NCI-H510A treated with DMSO at 0.1 percent for 48 hours (cell line): Measurements from ENCODE around the gene MSMB.
A peak's percentile ranks its signal among the peaks of the same experiment; 100 is the strongest.
"Not testable (repeated sequence)": the region's sequence is repeated elsewhere in the genome, so short reads cannot be mapped to it uniquely, and the experiment has no call there.

Experiments
- DNase-seq: peaks from one replicate; lab custom pipeline; 2025; lab: John Stamatoyannopoulos, UW

Gene MSMB

DNA sequence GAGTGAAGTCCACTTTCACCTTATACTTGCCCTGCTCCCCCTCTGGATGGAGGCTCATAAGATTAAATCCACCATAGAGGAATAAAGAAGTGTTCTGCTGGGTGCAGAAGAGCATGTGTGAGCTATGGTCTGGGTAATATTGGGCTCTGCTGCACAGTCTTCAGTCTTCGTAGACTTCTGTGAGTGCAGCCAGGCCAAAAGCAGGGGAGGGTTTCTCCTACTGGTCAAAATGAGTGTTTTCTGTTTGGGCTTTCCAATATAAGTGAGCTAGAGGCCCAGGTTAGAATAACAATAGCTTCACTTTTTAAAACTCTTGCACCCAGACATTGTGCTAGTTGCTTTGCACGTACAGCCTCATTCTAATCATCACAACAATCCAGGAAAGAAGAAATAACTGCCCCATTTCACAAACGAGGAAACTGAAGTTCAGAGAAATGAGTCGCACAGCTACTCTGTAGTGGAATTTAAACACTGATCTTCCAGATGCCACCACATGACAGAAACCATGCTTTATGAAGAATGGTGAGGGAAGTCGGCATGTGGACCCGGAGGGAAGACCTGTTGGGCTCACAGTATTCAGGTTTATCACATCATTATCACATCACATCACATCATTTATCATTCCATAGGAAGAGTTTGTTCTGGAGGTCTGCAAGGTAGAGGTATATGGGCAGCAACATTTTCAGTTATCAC is 23.8 kb upstream of the MSMB start:
- DNase-seq = no peak

- DNase-seq = no peak
Observed at GRCh38 chr10:46068905-46069304, 22.8 kb upstream of the MSMB start.

DNA sequence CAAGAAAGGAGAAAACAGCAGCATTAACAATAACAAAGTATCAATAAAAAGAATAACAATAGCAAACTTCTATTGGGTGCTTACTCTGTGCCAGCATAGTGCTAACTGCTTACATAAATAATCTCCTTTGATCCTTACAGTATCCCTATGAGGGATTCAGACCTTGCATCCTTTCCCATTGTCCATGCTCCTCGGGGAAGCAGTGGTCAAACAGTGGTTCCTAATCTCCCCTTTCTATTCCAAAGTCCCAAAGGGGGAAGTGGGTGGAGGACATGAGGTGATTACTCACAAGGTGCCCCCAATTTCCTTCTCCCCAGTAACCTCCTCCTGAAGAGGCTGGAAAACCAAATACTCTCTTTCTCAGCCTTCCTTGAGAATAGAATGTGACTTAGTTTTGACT is 22.0 kb upstream of the MSMB start:
- no peak for DNase-seq

- DNase-seq = no peak
Observed at GRCh38 chr10:46064269-46064817, 18.3 kb upstream of the MSMB start.

DNA sequence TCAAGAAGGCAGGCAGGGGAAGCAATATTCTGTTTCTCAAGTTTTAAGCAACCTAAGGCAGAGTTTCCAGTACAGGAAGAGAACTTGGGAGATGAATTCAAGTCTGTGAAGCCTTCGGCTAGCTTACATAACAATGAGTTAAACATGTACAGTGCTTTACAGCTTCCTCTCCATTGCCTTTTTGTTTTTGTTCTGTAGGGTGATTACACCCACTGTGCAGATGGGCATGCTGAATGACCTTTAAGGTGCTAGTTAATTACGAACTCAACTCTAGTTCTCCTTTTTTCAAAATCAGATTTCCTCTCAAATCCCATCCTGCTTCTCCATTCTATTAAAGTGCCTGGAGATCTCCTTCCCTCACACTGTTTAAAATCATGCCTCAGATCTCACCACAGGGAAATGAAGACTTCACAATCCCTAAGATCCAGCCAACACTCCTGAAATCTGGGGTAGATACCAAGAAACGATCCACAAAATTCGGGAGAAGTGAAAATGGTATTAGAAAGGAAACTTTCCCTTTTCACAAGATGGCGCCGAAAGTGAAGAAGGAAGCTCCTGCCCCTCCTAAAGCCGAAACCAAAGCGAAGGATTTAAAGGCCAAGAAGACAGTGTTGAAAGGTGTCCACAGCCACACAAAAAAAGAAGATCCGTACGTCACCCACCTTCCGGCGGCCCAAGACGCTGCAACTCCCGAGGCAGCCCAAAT is 16.8 kb upstream of the MSMB start:
- DNase-seq = no peak

DNA sequence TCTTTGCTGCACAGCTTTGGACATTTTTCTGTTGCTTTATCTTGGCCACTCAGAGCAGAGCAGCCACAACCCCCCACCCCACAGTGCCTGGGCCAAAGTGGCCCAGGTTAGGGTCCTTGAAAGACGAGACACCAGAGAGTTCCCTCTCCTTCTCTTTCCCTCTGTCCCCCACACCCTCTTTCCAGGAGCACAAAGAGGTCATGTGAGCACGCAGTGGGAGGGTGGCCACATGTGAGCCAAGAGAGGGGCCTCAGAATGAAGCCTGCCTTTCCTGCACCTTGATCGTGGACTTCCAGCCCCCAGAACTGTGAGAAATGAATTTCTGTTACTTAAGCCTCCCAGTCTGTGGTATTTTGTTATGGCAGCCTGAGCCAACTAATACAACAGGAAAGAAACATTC is 14.6 kb upstream of the MSMB start:
- no peak for DNase-seq

GRCh38 chr10:46057927-46058326 is 11.9 kb upstream of the MSMB start:
- not testable (repeated sequence) for DNase-seq

DNA sequence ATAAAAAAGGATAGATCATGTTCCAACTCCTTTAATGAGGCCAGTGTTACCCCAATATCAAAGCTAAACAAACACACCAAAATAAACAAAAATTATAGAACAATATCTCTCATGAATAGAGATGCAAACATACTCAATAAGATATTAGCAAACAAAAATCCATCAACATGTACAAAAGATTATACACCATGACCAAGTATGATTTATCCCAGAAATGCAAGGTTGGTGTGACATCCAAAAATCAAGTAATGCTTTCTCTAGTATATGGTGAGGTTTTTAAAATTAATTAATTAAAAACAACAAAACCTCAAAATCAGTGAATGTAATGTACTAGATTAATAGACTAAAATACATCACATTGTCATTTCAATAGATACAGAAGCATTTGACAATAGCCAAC is 11.0 kb upstream of the MSMB start:
- no peak for DNase-seq

GRCh38 chr10:46055771-46056170 is 9.7 kb upstream of the MSMB start:
- no peak for DNase-seq

- DNase-seq = no peak
Observed at GRCh38 chr10:46053534-46054434, 7.7 kb upstream of the MSMB start.

DNA sequence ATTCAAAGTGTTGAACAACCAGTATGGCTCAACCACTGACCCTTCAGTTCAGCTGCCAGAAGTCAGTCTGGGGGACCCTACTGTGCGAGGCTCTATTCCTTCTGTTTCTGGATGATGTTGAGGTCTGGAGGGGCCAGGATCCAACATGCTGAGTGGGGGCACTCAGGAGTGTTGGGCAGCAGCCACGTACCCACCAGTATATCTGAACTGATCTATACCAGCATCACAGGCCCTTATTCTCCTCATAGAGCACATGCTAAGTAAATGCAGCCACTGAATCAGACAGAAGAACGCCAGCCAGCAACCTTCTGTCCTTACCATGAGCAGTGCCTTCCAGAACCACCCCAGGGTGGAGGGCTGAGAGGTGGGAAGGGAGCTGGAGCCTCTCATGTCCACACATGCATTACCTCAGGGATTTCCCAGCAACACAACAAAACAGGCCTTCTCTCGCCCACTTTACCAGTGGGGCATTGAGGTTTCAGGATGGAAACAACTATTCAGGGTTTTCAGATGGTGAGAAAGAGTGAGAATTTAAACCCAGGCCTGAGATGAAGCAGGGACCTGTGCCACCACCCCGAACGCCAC is 6.8 kb upstream of the MSMB start:
- DNase-seq = no peak

GRCh38 chr10:46052057-46052790 is 6.2 kb upstream of the MSMB start:
- no peak for DNase-seq

- no peak for DNase-seq
Observed at GRCh38 chr10:46050941-46051623, 5.0 kb upstream of the MSMB start.

DNA sequence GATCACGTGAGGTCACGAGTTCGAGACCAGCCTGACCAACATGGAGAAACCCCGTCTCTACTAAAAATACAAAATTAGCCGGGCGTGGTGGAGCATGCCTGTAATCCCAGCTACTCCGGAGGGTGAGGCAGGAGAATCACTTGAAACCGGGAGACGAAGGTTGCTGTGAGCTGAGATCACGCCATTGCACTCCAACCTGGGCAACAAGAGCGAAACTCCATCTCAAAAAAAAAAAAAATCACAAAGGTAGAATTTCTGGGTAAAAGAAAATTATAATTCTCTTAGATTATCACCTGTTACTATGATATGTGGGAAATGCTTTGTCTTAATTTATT is 3.4 kb upstream of the MSMB start:
- DNase-seq = not testable (repeated sequence)

GRCh38 chr10:46048152-46048551 is 2.1 kb upstream of the MSMB start:
- peak; percentile 34 for DNase-seq

- DNase-seq = no peak
Observed at GRCh38 chr10:46042527-46042926, 3.5 kb downstream of the MSMB start.

- peak; percentile 16 for DNase-seq
Observed at GRCh38 chr10:46040004-46040403, 6.1 kb downstream of the MSMB start.

GRCh38 chr10:46037107-46037825 is 8.8 kb downstream of the MSMB start:
- no peak for DNase-seq

DNA sequence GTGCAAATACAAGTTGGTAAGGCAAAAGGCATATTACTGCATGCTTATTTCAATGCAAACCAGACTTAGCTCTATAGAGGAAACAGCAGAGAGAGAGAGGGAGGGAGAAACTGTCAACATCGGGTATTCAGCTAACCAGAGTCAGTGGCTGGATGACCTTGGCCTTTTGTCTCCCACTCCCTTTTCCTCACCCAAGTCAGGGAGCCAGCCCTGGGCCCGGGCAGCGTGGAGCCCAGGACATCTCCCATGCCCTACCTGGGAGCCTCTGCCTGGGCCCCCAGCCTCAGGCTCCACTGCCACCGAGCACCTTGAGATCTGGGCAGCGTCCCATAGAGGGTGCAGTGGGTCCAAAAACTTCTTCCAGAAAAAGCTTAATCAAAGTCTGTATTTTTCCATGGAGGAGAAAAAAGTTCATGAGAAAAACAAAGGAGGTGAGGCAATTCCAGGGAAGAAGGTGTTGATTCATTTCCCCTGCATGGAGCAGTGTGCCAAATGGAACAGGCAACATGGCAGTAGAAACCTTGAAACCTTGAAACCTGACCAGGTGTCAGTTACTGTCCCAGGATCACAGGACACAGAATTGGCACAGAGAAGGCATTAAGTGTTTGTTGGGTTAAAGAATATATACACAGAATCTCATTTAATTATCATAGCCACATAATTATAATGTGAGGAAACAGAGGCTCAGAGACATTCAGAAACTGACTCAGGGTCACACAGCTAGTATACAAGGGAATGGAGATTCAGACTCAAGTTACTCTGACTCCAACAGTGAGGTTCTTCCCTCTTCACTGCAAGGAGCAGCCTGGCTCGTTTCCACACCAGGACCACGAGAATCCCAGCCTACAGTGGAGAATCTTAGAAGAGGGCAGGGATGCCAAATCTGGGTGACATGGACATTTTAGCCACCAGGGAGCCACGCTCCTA is 9.9 kb downstream of the MSMB start:
- DNase-seq = no peak
